Measurements from ENCODE around the gene TMEFF1. TPM values are rescaled to one million over a fixed set of nuclear protein-coding genes. Genes with fewer than 3 reads are reported as not detected.

Gene TMEFF1
- total RNA-seq, 1 experiment from 2014 or later, result 65.5 TPM

GRCh38 chr9:100448266-100448665 lies 24.7 kb upstream of the TMEFF1 start:
- no peak overlapping the region for H2BK5ac ChIP-seq (ENCODE audit: insufficient read length, low read length)
- H4K91ac ChIP-seq (ENCODE audit: insufficient read length, low read depth, low read length), result no peak overlapping the region
- H3T11ph ChIP-seq (ENCODE audit: low read length), result no peak overlapping the region
- no peak overlapping the region for H3K56ac ChIP-seq (ENCODE audit: insufficient read length, low read depth, low read length)
- no peak overlapping the region for H3K4ac ChIP-seq (ENCODE audit: low read depth, low read length)
- no peak overlapping the region for H3K4me3 Mint-ChIP-seq
- no peak overlapping the region for H2BK120ac ChIP-seq (ENCODE audit: low read depth, low read length, poor library complexity, severe bottlenecking)
- H3K27ac ChIP-seq (ENCODE audit: insufficient read length, low read depth, low read length), result no peak overlapping the region
- H2AK5ac ChIP-seq (ENCODE audit: insufficient read length, low read length), result no peak overlapping the region
- H3K4me2 ChIP-seq (ENCODE audit: insufficient read depth, insufficient read length, low read length), result no peak overlapping the region
- no peaks in the 10 kb centered on the region for H3K9me3 Mint-ChIP-seq
- H2BK12ac ChIP-seq (ENCODE audit: insufficient read length, low read depth, low read length), result no peak overlapping the region
- no peak overlapping the region for H2BK15ac ChIP-seq (ENCODE audit: low read depth, low read length)
- H3K27ac Mint-ChIP-seq, result no peak overlapping the region; a peak in 1 of 7 replicates
- no peak overlapping the region for H3K14ac ChIP-seq (ENCODE audit: insufficient read depth, low read length)
- no peak overlapping the region for H2AFZ ChIP-seq (ENCODE audit: low read length)
- H3K79me2 ChIP-seq (ENCODE audit: insufficient read depth, low read length), result no peaks in the 10 kb centered on the region
- no peak overlapping the region for H2BK20ac ChIP-seq (ENCODE audit: low read depth, low read length, poor library complexity, severe bottlenecking)
- H3K9me3 ChIP-seq (ENCODE audit: control insufficient read depth, low read depth, low read length), result no peaks in the 10 kb centered on the region
- H3K18ac ChIP-seq (ENCODE audit: insufficient read length, low read depth, low read length), result no peak overlapping the region
- no peak overlapping the region for H3K9ac ChIP-seq (ENCODE audit: extremely low read depth, insufficient read length, low read length)
- H3K23ac ChIP-seq (ENCODE audit: insufficient read length, low read depth, low read length), result no peak overlapping the region
- no peak for DNase-seq
- no peaks in the 10 kb centered on the region for H4K20me1 ChIP-seq (ENCODE audit: control insufficient read depth, insufficient read depth, insufficient read length)
- no CpG with 5 or more reads among the region's 2 CpGs for WGBS (ENCODE audit: extremely low coverage, insufficient read length, low lambda C conversion rate)
- H3K36me3 Mint-ChIP-seq (ENCODE audit: insufficient read depth in 1 of 3, low read depth in 3 of 3), result peaks cover 18 to 50% (median 40%) of the 10 kb centered on the region in 3 experiments; a peak in 6 of 7 replicates
- no peak for TF ChIP-seq CTCF (conservative IDR thresholded peaks at IDR 0.05)
- H4K5ac ChIP-seq (ENCODE audit: insufficient read length, low read depth, low read length), result no peak overlapping the region
- H3K27me3 ChIP-seq (ENCODE audit: insufficient read depth, low read length), result no peaks in the 10 kb centered on the region
- H3K4me1 Mint-ChIP-seq, result peaks cover 20 to 24% of the 10 kb centered on the region in 2 experiments
- H3K23me2 ChIP-seq (ENCODE audit: insufficient read length, low read depth, low read length, poor library complexity, severe bottlenecking), result no peaks in the 10 kb centered on the region
- H3K4me1 ChIP-seq (ENCODE audit: insufficient read depth, low read length), result 0 out of 2 replicates have a peak, but pooled peaks cover 2% of the 10 kb centered on the region
- H3K27me3 Mint-ChIP-seq (ENCODE audit: low read depth), result no peaks in the 10 kb centered on the region
- no peak overlapping the region for H4K8ac ChIP-seq (replicated peaks; ENCODE audit: insufficient read length, low read depth, low read length)
- no peaks in the 10 kb centered on the region for H3K79me1 ChIP-seq (ENCODE audit: insufficient read depth, low read depth, low read length, poor library complexity, severe bottlenecking)
